Small intestine (tissue), 7 donors: Measurements from ENCODE around the gene KHDRBS2. TPM values are rescaled to one million over a fixed set of nuclear protein-coding genes. Genes with fewer than 3 reads are reported as not detected.

ENCODE experiments used
- DNase-seq, 2 donors: peaks; one replicate each; pipeline versions ENCODE4 v3.0.0 to v3.0.0-alpha.2; 2013
- FAIRE-seq: peaks from 2 replicates; lab custom pipeline; 2012; peaks lifted over from hg19 to GRCh38; lab: Jason Lieb, UNC
- H3K27ac ChIP-seq, 3 donors: one replicate each; pipeline ENCODE4 v1.5.1; 2013; ENCODE audit warnings: low read length in 2 of 3, mild to moderate bottlenecking in 2 of 3, control low read depth in 1 of 3, inconsistent platforms in 1 of 3, low read depth in 1 of 3, moderate library complexity in 1 of 3
- H3K27me3 ChIP-seq, 3 donors: one replicate each; pipeline ENCODE4 v1.6.1; 2013; ENCODE audit warnings: low read length in 3 of 3, inconsistent platforms in 1 of 3; ENCODE audit not compliant: control insufficient read depth in 3 of 3, insufficient read depth in 3 of 3
- H3K36me3 ChIP-seq, 3 donors: one replicate each; pipeline ENCODE4 v1.6.1; 2013; ENCODE audit warnings: low read length in 3 of 3, inconsistent platforms in 1 of 3, low read depth in 1 of 3, mild to moderate bottlenecking in 1 of 3, moderate library complexity in 1 of 3; ENCODE audit not compliant: control insufficient read depth in 3 of 3, insufficient read depth in 2 of 3
- H3K4me1 ChIP-seq, 3 donors: one replicate each; pipeline ENCODE4 v1.6.1; 2013; ENCODE audit warnings: low read length in 2 of 3, inconsistent platforms in 1 of 3, low read depth in 1 of 3, mild to moderate bottlenecking in 1 of 3, moderate library complexity in 1 of 3; ENCODE audit not compliant: control insufficient read depth in 3 of 3, insufficient read depth in 2 of 3
- H3K4me3 ChIP-seq, 3 donors: one replicate each; pipeline ENCODE4 v1.5.1; 2013; ENCODE audit warnings: low read length in 3 of 3, control low read depth in 1 of 3, inconsistent platforms in 1 of 3, low read depth in 1 of 3, mild to moderate bottlenecking in 1 of 3, moderate library complexity in 1 of 3
- H3K9me3 ChIP-seq, 2 donors: one replicate each; pipeline ENCODE4 v1.6.1; 2013; ENCODE audit warnings: low read depth in 1 of 2, low read length in 1 of 2; ENCODE audit not compliant: control insufficient read depth in 2 of 2, insufficient read depth in 1 of 2
- WGBS, 3 donors: extraction: QIAGEN DNeasy Blood & Tissue Kit; methylation state at CpG; one replicate each; pipeline ENCODE4 v1.1.7; 2013; 5-methylcytosine and 5-hydroxymethylcytosine counted together
- polyA plus RNA-seq, 4 donors: library from polyadenylated mRNA; stranded (reverse) in 3 of 4; unstranded in 1 of 4; fragments of 200-250 nt in 3 of 4; fragments of 120-200 nt in 1 of 4; gene quantifications; one replicate each; pipeline versions ENCODE4 v1.2.1 to v1.2.3, GENCODE V29; 2013
- donor health status: healthy with polysubstance abuse.
- donor health status: control.
- donor health status: control.
- donor health status: Bipolar disorder and iron deficiency.
- donor health status: healthy.

Gene KHDRBS2
- polyA plus RNA-seq, 4 donors: 0.19 to 9.0 TPM; not detected in 2

DNA sequence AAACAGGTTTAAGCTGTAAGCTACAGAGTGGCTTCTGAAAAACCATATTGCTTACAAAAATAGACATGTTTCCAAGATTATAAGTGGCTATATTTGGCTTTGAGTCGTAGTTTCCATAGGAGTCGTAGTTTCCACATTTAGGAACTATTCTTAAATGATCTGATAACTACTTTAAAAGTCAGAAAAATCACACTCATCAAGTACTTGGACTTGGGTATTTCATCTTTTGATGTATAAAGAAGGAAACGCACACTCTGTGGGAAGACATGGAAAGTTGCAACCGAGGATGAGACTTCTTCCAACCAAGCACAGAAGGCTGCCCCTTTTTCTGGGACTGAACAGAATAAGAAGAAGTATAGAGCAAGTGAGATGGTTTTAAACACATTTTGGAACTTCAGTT lies 118.3 kb downstream of the KHDRBS2 start:
- DNase-seq (no peak), FAIRE-seq (no peak)
- Histone ChIP-seq H3K36me3 (peaks cover 0 to 9% (median 0%) of the 10 kb centered on the region in 3 donors), H3K27me3 (no peaks in the 10 kb centered on the region), H3K4me3 (no peak overlapping the region), H3K9me3 (peaks cover 3 to 5% of the 10 kb centered on the region in 2 donors), H3K4me1 (no peaks in the 10 kb centered on the region), H3K27ac (no peak overlapping the region)
- WGBS, 3 donors: 66 to 84% (median 79%) methylated on average over 4 of the region's 4 CpGs

DNA sequence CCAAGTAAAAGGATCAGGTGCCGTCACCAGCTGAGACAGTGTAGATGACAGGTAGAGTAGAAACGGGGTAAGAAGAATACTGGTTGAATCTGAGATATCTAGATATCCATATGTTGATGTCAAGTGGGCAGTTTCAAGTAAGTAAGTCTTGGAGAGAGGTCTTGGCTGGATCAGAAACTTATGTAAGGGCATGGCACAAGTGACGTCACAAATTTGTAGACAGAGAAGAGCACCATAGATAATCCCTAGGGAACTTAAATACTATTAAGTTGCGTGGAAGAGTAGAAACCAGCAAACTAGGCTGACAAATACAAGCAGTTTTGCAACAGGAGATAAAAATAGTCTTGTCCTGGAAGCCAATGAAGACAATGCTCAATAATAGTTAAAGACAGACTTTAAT lies 123.2 kb downstream of the KHDRBS2 start:
- Histone ChIP-seq H3K27ac (no peak overlapping the region), H3K9me3 (no peaks in the 10 kb centered on the region), H3K27me3 (no peaks in the 10 kb centered on the region), H3K4me1 (no peaks in the 10 kb centered on the region), H3K4me3 (no peak overlapping the region), H3K36me3 (no peaks in the 10 kb centered on the region)
- FAIRE-seq (no peak), DNase-seq (no peak)
- WGBS, 3 donors: 79 to 88% (median 81%) methylated on average over 4 of the region's 4 CpGs

DNA sequence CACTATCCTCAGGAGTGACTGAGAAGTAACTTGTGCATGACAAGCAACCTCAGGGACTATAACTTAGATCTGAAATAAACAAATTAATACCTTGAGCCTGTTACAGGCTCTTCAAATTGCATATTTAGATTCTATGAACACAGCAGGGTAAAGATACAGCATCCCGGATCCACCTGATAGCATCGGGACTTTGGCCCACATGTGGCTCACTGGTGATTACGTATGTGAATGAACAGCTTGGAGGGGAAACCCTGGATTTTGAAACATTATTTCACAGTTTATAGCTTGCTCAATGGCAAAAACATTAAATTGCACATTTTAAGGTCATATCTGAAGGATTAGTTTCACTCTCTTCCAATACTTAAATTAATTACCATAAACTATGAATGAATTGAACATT lies 133.2 kb downstream of the KHDRBS2 start:
- H3K36me3 ChIP-seq: no peaks in the 10 kb centered on the region
- WGBS, 3 donors: 30 to 59% (median 51%) methylated on average over 3 of the region's 3 CpGs
- no peaks in the 10 kb centered on the region for H3K27me3 ChIP-seq
- FAIRE-seq (no peak), DNase-seq (peak in 1 of 2 donors; percentile 68)
- no peaks in the 10 kb centered on the region for H3K9me3 ChIP-seq
- H3K27ac ChIP-seq: no peak overlapping the region
- H3K4me1 ChIP-seq: peaks cover 0 to 2% (median 0%) of the 10 kb centered on the region in 3 donors
- no peak overlapping the region for H3K4me3 ChIP-seq

DNA sequence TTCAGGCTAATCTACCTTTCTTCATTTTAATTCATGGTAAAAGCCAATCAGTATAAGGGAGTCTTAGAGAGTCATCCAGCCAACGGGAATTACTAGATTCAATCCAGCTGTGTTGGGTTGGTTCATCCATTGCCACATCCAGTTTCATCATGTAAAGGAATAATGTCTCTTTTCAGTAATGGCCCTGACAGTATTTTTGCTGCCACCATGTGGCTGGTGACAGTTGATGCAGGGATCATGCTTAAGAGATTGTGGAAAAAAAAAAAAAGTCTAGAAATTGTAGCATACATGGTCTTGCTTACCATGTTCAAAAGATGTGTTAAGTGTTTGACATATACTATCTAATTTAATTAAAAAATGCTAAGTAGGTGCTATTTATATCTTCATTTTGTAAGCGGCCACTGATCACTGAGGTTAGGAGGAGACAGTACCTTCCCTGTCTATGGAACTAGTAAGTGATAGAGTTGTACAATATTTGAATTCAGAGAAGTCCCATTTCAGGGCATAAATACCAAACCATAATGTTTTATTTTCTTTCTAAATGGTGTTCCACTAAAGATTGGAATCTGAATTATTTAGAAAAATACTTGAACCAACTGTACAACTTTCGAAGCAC lies 135.9 kb downstream of the KHDRBS2 start:
- H3K9me3 ChIP-seq: no peaks in the 10 kb centered on the region
- WGBS, 3 donors: 58 to 66% (median 62%) methylated on average over 3 of the region's 3 CpGs
- no peaks in the 10 kb centered on the region for H3K36me3 ChIP-seq
- no peak overlapping the region for H3K4me3 ChIP-seq
- FAIRE-seq: no peak
- DNase-seq: peak in 1 of 2 donors; percentile 75
- H3K4me1 ChIP-seq: peaks cover 0 to 15% (median 0%) of the 10 kb centered on the region in 3 donors
- no peaks in the 10 kb centered on the region for H3K27me3 ChIP-seq
- no peak overlapping the region for H3K27ac ChIP-seq

DNA sequence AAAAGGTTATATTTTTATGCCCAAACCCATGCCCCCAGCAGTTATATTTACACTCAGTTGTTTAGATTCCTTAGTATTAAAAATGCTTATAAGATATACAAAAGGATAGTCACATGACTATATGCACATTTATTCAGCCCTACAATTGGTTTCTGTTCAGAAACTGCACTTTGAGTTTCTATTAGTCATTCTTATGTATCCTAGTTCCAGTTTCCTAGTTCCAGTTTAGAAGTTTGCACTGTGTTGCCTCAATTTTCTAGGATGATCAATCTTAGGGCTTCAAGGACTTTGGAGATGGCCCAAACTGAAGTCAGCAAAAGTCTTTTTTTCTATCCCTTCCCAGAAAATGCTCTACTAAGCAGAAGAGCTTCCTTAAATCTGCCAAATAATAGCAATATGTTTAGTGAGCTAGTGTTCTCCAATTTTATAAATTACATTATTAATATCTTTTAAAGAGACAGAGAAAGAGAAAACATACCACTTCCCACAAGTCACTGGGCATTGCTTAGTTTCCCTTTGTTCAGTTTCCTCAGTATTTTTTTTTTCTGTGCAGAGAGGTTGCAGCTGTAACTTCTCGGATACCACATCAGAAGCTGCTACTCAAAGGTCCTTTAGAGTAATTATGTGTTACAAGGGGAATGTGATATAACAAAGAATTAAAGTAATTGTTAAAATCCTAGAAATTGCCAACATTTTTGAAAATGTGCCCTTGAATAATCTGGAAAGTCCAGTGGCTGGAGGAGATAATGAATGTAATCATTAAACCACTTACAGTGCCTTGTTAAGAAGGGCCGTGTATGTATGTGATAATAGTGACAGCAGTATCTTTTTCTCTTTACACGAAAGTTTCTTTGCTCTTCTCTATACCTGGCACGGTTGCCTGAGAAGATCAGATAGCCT lies 138.8 kb downstream of the KHDRBS2 start:
- Histone ChIP-seq H3K27ac (peak overlapping the region in 1 of 3 donors; percentile 75), H3K4me3 (no peak overlapping the region), H3K27me3 (no peaks in the 10 kb centered on the region), H3K4me1 (peaks cover 0 to 13% (median 0%) of the 10 kb centered on the region in 3 donors), H3K9me3 (no peaks in the 10 kb centered on the region), H3K36me3 (no peaks in the 10 kb centered on the region)
- FAIRE-seq: no peak
- peak in 1 of 2 donors; percentile 39 for DNase-seq
- 18 to 35% (median 19%) methylated on average over 4 of the region's 4 CpGs for WGBS, 3 donors

DNA sequence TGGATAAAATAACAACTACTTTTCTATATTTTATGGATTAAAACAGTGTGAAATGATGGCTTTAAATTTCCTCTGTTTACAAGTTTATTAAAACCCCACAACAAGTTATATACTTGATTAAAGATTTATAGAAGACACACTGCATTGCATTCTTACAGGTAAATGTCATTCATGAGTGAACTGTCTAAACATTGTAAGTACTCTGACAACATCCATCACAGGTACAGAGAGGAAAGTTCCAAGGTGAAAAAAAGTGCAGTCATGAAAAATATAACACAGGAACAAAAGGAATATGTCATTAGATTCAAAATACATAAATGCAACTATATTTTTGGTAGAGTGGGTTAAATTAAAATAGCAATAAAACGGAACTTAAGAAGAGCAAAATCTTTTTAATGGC lies 156.9 kb downstream of the KHDRBS2 start:
- H3K9me3 ChIP-seq: peaks cover 0 to 6% of the 10 kb centered on the region in 2 donors
- H3K4me3 ChIP-seq: no peak overlapping the region
- WGBS, 3 donors: 76 to 80% (median 80%) methylated on average over 1 of the region's 1 CpG
- H3K36me3 ChIP-seq: peaks cover 0 to 4% (median 0%) of the 10 kb centered on the region in 3 donors
- FAIRE-seq (no peak), DNase-seq (no peak)
- no peak overlapping the region for H3K27ac ChIP-seq
- no peaks in the 10 kb centered on the region for H3K4me1 ChIP-seq
- no peaks in the 10 kb centered on the region for H3K27me3 ChIP-seq

DNA sequence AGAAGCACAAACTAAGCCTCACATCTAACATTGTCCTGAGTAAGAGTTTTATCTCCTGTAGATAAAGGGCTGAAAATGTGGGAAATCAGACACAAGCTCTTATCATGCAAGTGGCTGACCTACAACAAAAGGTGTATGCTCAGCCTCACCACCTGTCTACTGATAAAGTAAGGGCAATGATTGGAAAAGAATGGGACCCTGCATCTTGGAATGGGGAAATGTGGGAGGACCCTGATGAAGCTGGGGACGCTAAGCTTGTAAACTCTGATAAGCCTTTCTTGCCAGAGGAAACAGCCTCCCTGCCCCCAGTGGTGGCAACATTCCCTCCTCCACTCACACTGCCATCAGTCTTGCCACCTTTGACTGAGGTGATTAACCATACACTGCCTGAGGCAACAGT lies 166.6 kb downstream of the KHDRBS2 start:
- H3K27me3 ChIP-seq: no peaks in the 10 kb centered on the region
- H3K9me3 ChIP-seq: peaks cover 0 to 21% of the 10 kb centered on the region in 2 donors
- no peak for FAIRE-seq
- H3K4me3 ChIP-seq: no peak overlapping the region
- WGBS, 3 donors: 59 to 83% (median 76%) methylated on average over 1 of the region's 1 CpG
- no peak overlapping the region for H3K27ac ChIP-seq
- H3K36me3 ChIP-seq: no peaks in the 10 kb centered on the region
- no peak for DNase-seq
- no peaks in the 10 kb centered on the region for H3K4me1 ChIP-seq

DNA sequence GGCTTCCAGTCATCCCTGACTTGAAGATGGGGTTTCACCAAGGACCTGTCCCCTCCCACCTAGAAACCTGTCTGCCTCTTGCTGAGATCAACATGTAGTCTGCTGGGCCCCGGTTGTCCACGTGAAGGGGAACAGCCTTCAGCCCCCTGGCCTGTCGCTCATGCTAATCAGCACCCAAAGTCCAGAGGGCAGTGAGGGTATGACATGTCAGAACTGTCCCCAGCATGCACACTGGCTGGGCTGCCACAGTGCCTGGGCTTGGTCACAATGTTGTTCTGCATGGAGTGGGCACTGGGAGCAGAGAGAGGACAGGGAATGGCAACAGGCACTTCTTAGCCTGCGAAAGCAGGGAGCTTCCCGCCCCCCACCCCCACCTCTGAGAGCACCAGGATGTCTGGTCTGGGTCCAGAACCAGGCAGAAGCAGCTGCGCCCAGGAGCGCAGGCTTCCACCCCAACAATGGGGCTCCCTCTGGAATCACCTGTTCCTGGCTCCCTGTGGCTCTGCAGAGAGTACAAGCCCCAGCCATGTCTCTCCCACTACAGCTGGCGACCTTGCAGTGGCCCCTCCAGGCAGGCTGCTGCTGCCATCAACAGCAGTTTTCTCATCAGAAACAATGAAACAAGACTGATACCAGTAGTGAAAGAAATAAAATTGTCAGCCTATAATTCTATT lies 182.7 kb downstream of the KHDRBS2 start:
- FAIRE-seq: no peak
- WGBS, 3 donors: 85 to 93% (median 87%) methylated on average over 8 of the region's 8 CpGs
- no peaks in the 10 kb centered on the region for H3K27me3 ChIP-seq

More for the DNA sequence above, 182.7 kb downstream of the KHDRBS2 start:
- Histone ChIP-seq H3K4me1 (no peaks in the 10 kb centered on the region), H3K27ac (no peak overlapping the region), H3K9me3 (peaks cover 3 to 25% of the 10 kb centered on the region in 2 donors), H3K36me3 (peaks cover 0 to 7% (median 0%) of the 10 kb centered on the region in 3 donors), H3K4me3 (no peak overlapping the region)
- DNase-seq: no peak
